GM12878 (cell line): Measurements from ENCODE around the gene TRPT1. TPM values are rescaled to one million over a fixed set of nuclear protein-coding genes. Genes with fewer than 3 reads are reported as not detected.

Experiments
- ATAC-seq: fragments of 200-7000 bp; cut with Tn5 transposase; 3 replicates; pipeline ENCODE4 v1.9.1; 2020; ENCODE audit warnings: mild to moderate bottlenecking, moderate library complexity
- BruUV-seq: library from RNA; stranded (reverse); fragments of 400-500 nt; replicated peaks from 2 replicates; lab custom pipeline; 2021; lab: Mats Ljungman, UMichigan
- CTCF ChIA-PET: fragments of 300-600 bp; sonication (Branson Sonifier 250); formaldehyde crosslinking; extraction: SDS; loops from one replicate; lab custom pipeline; 2021; ENCODE audit warnings: inconsistent platforms; lab: Yijun Ruan, JAX
- POLR2A ChIA-PET: fragments of 350-600 bp; formaldehyde crosslinking; extraction: SDS; loops from one replicate; lab custom pipeline; 2021; ENCODE audit warnings: inconsistent platforms; lab: Charles Lee
- RAD21 ChIA-PET: fragments of 300-600 bp; sonication (Branson Sonifier 250); formaldehyde crosslinking; loops from one replicate; lab custom pipeline; 2023; ENCODE audit warnings: antibody characterized with exemption; ENCODE audit not compliant: unreplicated experiment; lab: Charles Lee
- SMC1A ChIA-PET: fragments of 300-600 bp; sonication (Branson Sonifier 250); formaldehyde crosslinking; loops from one replicate; lab custom pipeline; 2023; ENCODE audit not compliant: unreplicated experiment, uncharacterized antibody; lab: Charles Lee
- DNase-seq: peaks from one replicate; pipeline ENCODE4 v3.0.0-alpha.2; 2011; ENCODE audit warnings: low read depth, low spot score
- FAIRE-seq: peaks from 3 replicates; lab custom pipeline; 2011; peaks lifted over from hg19 to GRCh38; lab: Jason Lieb, UNC
- H2AFZ ChIP-seq: 2 replicates; pipeline ENCODE4 v1.6.0; 2011; ENCODE audit warnings: low read depth, low read length, control low read depth; ENCODE audit not compliant: control insufficient read depth
- H3K27ac ChIP-seq: 2 replicates; pipeline ENCODE4 v1.5.1; 2011; ENCODE audit warnings: control low read depth; ENCODE audit not compliant: control insufficient read depth, insufficient read depth
- H3K27me3 ChIP-seq, 2 experiments: replicated peaks in 1 of 2; 2 replicates each; pipeline versions ENCODE4 v1.6.0 to v1.6.1; 2011; ENCODE audit warnings: low read length in 1 of 2; ENCODE audit not compliant: control insufficient read depth in 2 of 2, insufficient read depth in 2 of 2
- H3K36me3 ChIP-seq, 2 experiments: 2 replicates each; pipeline ENCODE4 v1.5.1; 2011; ENCODE audit warnings: low read length in 1 of 2; ENCODE audit not compliant: control insufficient read depth in 2 of 2, insufficient read depth in 2 of 2
- H3K4me1 ChIP-seq: 2 replicates; pipeline ENCODE4 v1.6.1; 2011; ENCODE audit warnings: mild to moderate bottlenecking, low read length, moderate library complexity, mixed read lengths; ENCODE audit not compliant: control insufficient read depth, insufficient read depth
- H3K4me2 ChIP-seq: 2 replicates; pipeline ENCODE4 v1.6.0; 2011; ENCODE audit warnings: control low read depth; ENCODE audit not compliant: control insufficient read depth, insufficient read depth
- H3K4me3 ChIP-seq: fragments of 200-600 bp; sonication (generic); 2 replicates; pipeline ENCODE4 v1.5.1; 2016
- H3K79me2 ChIP-seq: 2 replicates; pipeline ENCODE4 v1.6.0; 2011; ENCODE audit warnings: low read length; ENCODE audit not compliant: control insufficient read depth, insufficient read depth
- H3K9ac ChIP-seq: 2 replicates; pipeline ENCODE4 v1.8.0; 2011; ENCODE audit warnings: low read length, control low read depth, mixed read lengths; ENCODE audit not compliant: control insufficient read depth, insufficient read depth
- H3K9me3 ChIP-seq: replicated peaks from 3 replicates; pipeline ENCODE4 v1.5.1; 2011; ENCODE audit warnings: mild to moderate bottlenecking, low read length; ENCODE audit not compliant: control insufficient read depth, insufficient read depth
- H4K20me1 ChIP-seq: 2 replicates; pipeline ENCODE4 v1.6.0; 2011; ENCODE audit not compliant: control insufficient read depth, insufficient read depth
- BCL11A ChIP-seq: IDR thresholded peaks from 2 replicates; pipeline ENCODE4 v1.6.1; 2011; ENCODE audit warnings: low read depth, low read length
- CHD1 ChIP-seq: IDR thresholded peaks from 2 replicates; pipeline ENCODE4 v1.6.1; 2012; ENCODE audit warnings: low read depth, low read length, improper control_type of control experiment
- ESRRA ChIP-seq: IDR thresholded peaks from 2 replicates; pipeline ENCODE4 v1.6.1; 2012; ENCODE audit warnings: mild to moderate bottlenecking, low read length, improper control_type of control experiment
- FOXM1 ChIP-seq: IDR thresholded peaks from 2 replicates; pipeline ENCODE4 v1.6.1; 2012; ENCODE audit warnings: low read depth, mild to moderate bottlenecking, inconsistent platforms, low read length, moderate library complexity
- GABPA ChIP-seq: IDR thresholded peaks from 2 replicates; pipeline ENCODE4 v1.6.1; 2014; ENCODE audit warnings: antibody characterized with exemption, low read depth, mild to moderate bottlenecking, inconsistent platforms
- MEF2B ChIP-seq: fragments of 450-650 bp; IDR thresholded peaks from 2 replicates; pipeline ENCODE4 v1.6.1; 2018; ENCODE audit warnings: mild to moderate bottlenecking, moderate library complexity; ENCODE audit not compliant: partially characterized antibody, poor library complexity, severe bottlenecking
- NFYB ChIP-seq: IDR thresholded peaks from 2 replicates; pipeline ENCODE4 v1.6.1; 2011; ENCODE audit warnings: low read depth, mild to moderate bottlenecking, low read length, improper control_type of control experiment, moderate library complexity; ENCODE audit not compliant: insufficient read depth
- PML ChIP-seq: IDR thresholded peaks from 2 replicates; pipeline ENCODE4 v1.6.1; 2012; ENCODE audit warnings: low read length, inconsistent platforms
- ZNF687 ChIP-seq: fragments of 450-650 bp; IDR thresholded peaks from 2 replicates; pipeline ENCODE4 v1.6.1; 2017; ENCODE audit warnings: mild to moderate bottlenecking, moderate library complexity
- ZSCAN29 ChIP-seq: fragments of 450-650 bp; IDR thresholded peaks from 2 replicates; pipeline ENCODE4 v1.6.1; 2017; ENCODE audit warnings: mild to moderate bottlenecking, moderate library complexity
- WGBS: methylation state at CpG from one replicate; pipeline ENCODE4 v1.1.6; 2016; ENCODE audit warnings: low lambda C conversion rate; ENCODE audit not compliant: insufficient replicate concordance, insufficient coverage; ENCODE audit errors: missing lambda C conversion rate; 5-methylcytosine and 5-hydroxymethylcytosine counted together
- in situ Hi-C: fragments of 300-500 bp; cut with MboI; formaldehyde crosslinking; loops from 9 replicates; pipeline ENCODE4 v1.14.3; 2018; ENCODE audit warnings: mixed read lengths
- intact Hi-C: fragments of 100-400 bp; cut with micrococcal nuclease; formaldehyde crosslinking; loops from one replicate; pipeline ENCODE4 v1.14.2; 2022; ENCODE audit not compliant: unreplicated experiment
- polyA plus RNA-seq, 11 experiments: library from polyadenylated mRNA; depleted of rRNA in 4 of 11; unstranded in 6 of 11; stranded (reverse) in 5 of 11; fragments of >200 nt; fragmentation: Nextera tagmentation in 4 of 11; fragmentation: Illumina TruSeq in 1 of 11; extraction: Ambion mirVana in 4 of 11; extraction: Trizol in 1 of 11; gene quantifications; 1 replicate in 1 of 11; 2 replicates in 10 of 11; pipeline versions ENCODE4 v1.2.1 to v1.2.3, GENCODE V29; 2011 to 2016; ENCODE audit warnings: inconsistent platforms in 2 of 11, missing spikeins in 2 of 11, low read depth in 1 of 11
- total RNA-seq, 4 experiments: library from RNA; depleted of rRNA in 3 of 4; stranded (reverse); fragments of >200 nt in 3 of 4; fragmentation: Illumina TruSeq in 1 of 4; extraction: Trizol in 1 of 4; gene quantifications; 2 replicates each; pipeline versions ENCODE4 v1.2.1 to v1.2.3, GENCODE V29; 2013 to 2021
- TF ChIP-seq, protein P1 (sequence below): fragments of 450-650 bp; conservative IDR thresholded peaks from 2 replicates; pipeline ENCODE4 v1.6.1; 2017; ENCODE audit warnings: mild to moderate bottlenecking, moderate library complexity
- TF ChIP-seq, protein P2 (sequence below): fragments of 450-650 bp; IDR thresholded peaks from 2 replicates; pipeline ENCODE4 v1.6.1; 2016; ENCODE audit warnings: mild to moderate bottlenecking
- TF ChIP-seq, protein P3 (sequence below): IDR thresholded peaks from 2 replicates; pipeline ENCODE4 v1.6.1; 2011; ENCODE audit warnings: mild to moderate bottlenecking, low read depth, low read length, moderate library complexity; ENCODE audit not compliant: insufficient replicate concordance

Gene TRPT1
- total and polyA plus RNA-seq, 10 of the 15 experiments (the other 5 are each of a cell fraction or from before 2014, with no cell fraction given) = 7.1 to 63.0 (median 31.4) TPM

DNA sequence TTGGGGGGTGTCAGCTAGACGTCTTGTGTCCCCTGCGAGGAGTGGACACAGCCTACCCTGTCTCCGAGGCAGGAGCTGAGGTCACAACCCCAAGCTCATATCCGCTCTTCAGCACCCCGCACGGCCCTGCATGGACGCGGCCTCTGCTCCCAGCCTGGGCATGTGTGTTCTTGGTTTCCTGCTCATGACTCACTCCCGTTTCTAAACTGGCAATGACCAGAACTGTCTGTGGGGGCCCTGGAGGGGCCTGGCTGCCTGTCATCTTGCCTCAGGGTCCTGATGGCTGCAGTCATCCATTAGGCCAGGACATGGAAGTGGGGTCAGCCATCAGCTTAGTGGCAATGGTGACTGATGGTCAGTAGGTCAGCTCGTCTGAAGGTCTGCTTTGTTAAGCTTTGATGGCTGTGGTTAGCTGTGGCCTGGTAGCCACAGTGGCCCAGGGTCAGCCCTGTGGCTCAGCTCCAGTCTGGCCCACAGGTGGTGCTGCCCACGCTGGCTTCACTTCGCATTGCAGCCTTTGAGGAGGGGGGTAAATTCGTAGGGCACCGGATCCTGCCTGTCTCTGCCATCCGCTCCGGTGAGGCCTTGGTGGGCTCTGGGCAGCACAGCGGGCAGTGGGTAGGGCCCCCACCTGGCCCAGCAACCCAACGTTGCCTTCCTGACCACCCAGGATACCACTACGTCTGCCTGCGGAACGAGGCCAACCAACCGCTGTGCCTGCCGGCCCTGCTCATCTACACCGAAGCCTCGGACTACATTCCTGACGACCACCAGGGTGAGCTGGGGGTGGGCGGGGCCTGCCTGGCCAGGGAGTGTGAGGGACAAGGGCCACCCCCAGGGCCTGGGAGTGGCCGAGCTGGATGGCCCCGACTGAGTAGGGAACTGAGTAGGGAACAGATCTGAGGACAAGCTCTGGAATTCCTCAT, 37.3 kb upstream of the TRPT1 start:
- Histone ChIP-seq H2AFZ (no peak overlapping the region), H3K36me3 (peaks cover 0 to 5% of the 10 kb centered on the region in 2 experiments; a peak in 2 of 4 replicates), H3K4me1 (peaks cover 14% of the 10 kb centered on the region), H3K9ac (no peak overlapping the region), H3K4me3 (no peak overlapping the region), H3K27ac (no peak overlapping the region), H3K4me2 (no peak overlapping the region), H3K79me2 (no peaks in the 10 kb centered on the region), H3K27me3 (no peaks in the 10 kb centered on the region), H4K20me1 (no peaks in the 10 kb centered on the region), H3K9me3 (no peaks in the 10 kb centered on the region)
- DNase-seq = no peak
- ChIA-PET SMC1A (no interaction called here), POLR2A (interaction anchor here (1.0 kb wide), 1 partner anchor 13 kb away, joined by 3 read pairs; no protein-coding TSS in a partner anchor), CTCF (interaction anchor here (0.7 to 2.0 kb wide), 5 partner anchors 11 to 96 kb away, joined by 3 to 9 read pairs (median 4); no protein-coding TSS in a partner anchor), RAD21 (no interaction called here)
- 81% methylated on average over 29 of the region's 29 CpGs for WGBS
- BruUV-seq = no TSS peak
- FAIRE-seq = no peak
- in situ Hi-C loops (no loop called here), intact Hi-C loops (no loop called here)
- ATAC-seq = no peak
- no peak for TF ChIP-seq BCL11A
- TF ChIP-seq, protein P1, sequence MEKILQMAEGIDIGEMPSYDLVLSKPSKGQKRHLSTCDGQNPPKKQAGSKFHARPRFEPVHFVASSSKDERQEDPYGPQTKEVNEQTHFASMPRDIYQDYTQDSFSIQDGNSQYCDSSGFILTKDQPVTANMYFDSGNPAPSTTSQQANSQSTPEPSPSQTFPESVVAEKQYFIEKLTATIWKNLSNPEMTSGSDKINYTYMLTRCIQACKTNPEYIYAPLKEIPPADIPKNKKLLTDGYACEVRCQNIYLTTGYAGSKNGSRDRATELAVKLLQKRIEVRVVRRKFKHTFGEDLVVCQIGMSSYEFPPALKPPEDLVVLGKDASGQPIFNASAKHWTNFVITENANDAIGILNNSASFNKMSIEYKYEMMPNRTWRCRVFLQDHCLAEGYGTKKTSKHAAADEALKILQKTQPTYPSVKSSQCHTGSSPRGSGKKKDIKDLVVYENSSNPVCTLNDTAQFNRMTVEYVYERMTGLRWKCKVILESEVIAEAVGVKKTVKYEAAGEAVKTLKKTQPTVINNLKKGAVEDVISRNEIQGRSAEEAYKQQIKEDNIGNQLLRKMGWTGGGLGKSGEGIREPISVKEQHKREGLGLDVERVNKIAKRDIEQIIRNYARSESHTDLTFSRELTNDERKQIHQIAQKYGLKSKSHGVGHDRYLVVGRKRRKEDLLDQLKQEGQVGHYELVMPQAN = no peak
- TF ChIP-seq CHD1 = no peak
- TF ChIP-seq ESRRA = no peak
- no peak for TF ChIP-seq ZNF687
- no peak for TF ChIP-seq FOXM1
- no peak for TF ChIP-seq MEF2B
- TF ChIP-seq ZSCAN29 = no peak
- TF ChIP-seq GABPA = no peak
- TF ChIP-seq NFYB = no peak
- TF ChIP-seq, protein P2, sequence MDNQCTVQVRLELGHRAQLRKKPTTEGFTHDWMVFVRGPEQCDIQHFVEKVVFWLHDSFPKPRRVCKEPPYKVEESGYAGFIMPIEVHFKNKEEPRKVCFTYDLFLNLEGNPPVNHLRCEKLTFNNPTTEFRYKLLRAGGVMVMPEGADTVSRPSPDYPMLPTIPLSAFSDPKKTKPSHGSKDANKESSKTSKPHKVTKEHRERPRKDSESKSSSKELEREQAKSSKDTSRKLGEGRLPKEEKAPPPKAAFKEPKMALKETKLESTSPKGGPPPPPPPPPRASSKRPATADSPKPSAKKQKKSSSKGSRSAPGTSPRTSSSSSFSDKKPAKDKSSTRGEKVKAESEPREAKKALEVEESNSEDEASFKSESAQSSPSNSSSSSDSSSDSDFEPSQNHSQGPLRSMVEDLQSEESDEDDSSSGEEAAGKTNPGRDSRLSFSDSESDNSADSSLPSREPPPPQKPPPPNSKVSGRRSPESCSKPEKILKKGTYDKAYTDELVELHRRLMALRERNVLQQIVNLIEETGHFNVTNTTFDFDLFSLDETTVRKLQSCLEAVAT = no peak
- TF ChIP-seq PML = no peak
- TF ChIP-seq, protein P3, sequence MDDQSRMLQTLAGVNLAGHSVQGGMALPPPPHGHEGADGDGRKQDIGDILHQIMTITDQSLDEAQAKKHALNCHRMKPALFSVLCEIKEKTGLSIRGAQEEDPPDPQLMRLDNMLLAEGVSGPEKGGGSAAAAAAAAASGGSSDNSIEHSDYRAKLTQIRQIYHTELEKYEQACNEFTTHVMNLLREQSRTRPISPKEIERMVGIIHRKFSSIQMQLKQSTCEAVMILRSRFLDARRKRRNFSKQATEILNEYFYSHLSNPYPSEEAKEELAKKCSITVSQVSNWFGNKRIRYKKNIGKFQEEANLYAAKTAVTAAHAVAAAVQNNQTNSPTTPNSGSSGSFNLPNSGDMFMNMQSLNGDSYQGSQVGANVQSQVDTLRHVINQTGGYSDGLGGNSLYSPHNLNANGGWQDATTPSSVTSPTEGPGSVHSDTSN = no peak
